Esophagus (tissue), 2 donors: ENCODE data around the gene TIMM13. TPM values are rescaled to one million over a fixed set of nuclear protein-coding genes. Genes with fewer than 3 reads are reported as not detected.
A peak's percentile ranks its signal among the peaks of the same experiment; 100 is the strongest.

Source experiments
- H3K27ac ChIP-seq, 2 donors: one replicate each; pipeline ENCODE4 v1.5.1; 2013; ENCODE audit warnings: low read depth in 2 of 2, mild to moderate bottlenecking in 2 of 2, inconsistent platforms in 1 of 2, low read length in 1 of 2, moderate library complexity in 1 of 2
- H3K27me3 ChIP-seq, 2 donors: one replicate each; pipeline ENCODE4 v1.6.1; 2013; ENCODE audit warnings: low read length in 2 of 2, control low read depth in 1 of 2, mild to moderate bottlenecking in 1 of 2; ENCODE audit not compliant: insufficient read depth in 2 of 2, control insufficient read depth in 1 of 2
- H3K36me3 ChIP-seq, 2 donors: one replicate each; pipeline ENCODE4 v1.6.1; 2013; ENCODE audit warnings: low read length in 1 of 2; ENCODE audit not compliant: control insufficient read depth in 2 of 2, insufficient read depth in 2 of 2
- H3K4me1 ChIP-seq, 2 donors: one replicate each; pipeline ENCODE4 v1.6.1; 2013; ENCODE audit warnings: low read length in 1 of 2; ENCODE audit not compliant: control insufficient read depth in 2 of 2, insufficient read depth in 2 of 2
- H3K4me3 ChIP-seq, 2 donors: one replicate each; pipeline ENCODE4 v1.5.1; 2013; ENCODE audit warnings: low read length in 2 of 2, mild to moderate bottlenecking in 2 of 2, low read depth in 1 of 2, moderate library complexity in 1 of 2
- H3K9me3 ChIP-seq, 2 donors: one replicate each; pipeline ENCODE4 v1.6.1; 2013; ENCODE audit warnings: mild to moderate bottlenecking in 2 of 2, low read depth in 1 of 2, low read length in 1 of 2, moderate library complexity in 1 of 2; ENCODE audit not compliant: control insufficient read depth in 2 of 2, insufficient read depth in 1 of 2
- WGBS, 2 donors: extraction: QIAGEN DNeasy Blood & Tissue Kit; methylation state at CpG; one replicate each; pipeline ENCODE4 v1.1.7; 2013; 5-methylcytosine and 5-hydroxymethylcytosine counted together
- polyA plus RNA-seq, 2 donors: library from polyadenylated mRNA; stranded (reverse); fragments of 200-250 nt; gene quantifications; one replicate each; pipeline ENCODE4 v1.2.3, GENCODE V29; 2013
- donor health status: healthy with polysubstance abuse.
- donor health status: Bipolar disorder and iron deficiency.

Gene TIMM13
- polyA plus RNA-seq, 2 donors, result 52.0 to 86.8 TPM

GRCh38 chr19:2454962-2455850 is 27.8 kb upstream of the TIMM13 start:
- WGBS, 2 donors, result 63 to 67% methylated on average over 14 of the region's 14 CpGs
- H3K36me3 ChIP-seq, result no peaks in the 10 kb centered on the region
- H3K9me3 ChIP-seq, result no peaks in the 10 kb centered on the region
- peak overlapping the region; percentile 89 to 95 for H3K4me3 ChIP-seq
- H3K4me1 ChIP-seq, result peaks cover 0 to 7% of the 10 kb centered on the region in 2 donors
- no peak overlapping the region for H3K27ac ChIP-seq
- no peaks in the 10 kb centered on the region for H3K27me3 ChIP-seq

- WGBS, 2 donors, result 90 to 91% methylated on average over 16 to 19 of the region's 19 CpGs
- H3K4me1 ChIP-seq, result peaks cover 0 to 7% of the 10 kb centered on the region in 2 donors
- H3K27ac ChIP-seq, result no peak overlapping the region
- H3K36me3 ChIP-seq, result no peaks in the 10 kb centered on the region
- H3K4me3 ChIP-seq, result no peak overlapping the region
- H3K9me3 ChIP-seq, result no peaks in the 10 kb centered on the region
- H3K27me3 ChIP-seq, result no peaks in the 10 kb centered on the region
Observed at GRCh38 chr19:2454199-2454961, 27.0 kb upstream of the TIMM13 start.

GRCh38 chr19:2453431-2454025 is 26.1 kb upstream of the TIMM13 start:
- H3K4me1 ChIP-seq, result peaks cover 0 to 7% of the 10 kb centered on the region in 2 donors
- H3K4me3 ChIP-seq, result no peak overlapping the region
- no peaks in the 10 kb centered on the region for H3K27me3 ChIP-seq
- H3K36me3 ChIP-seq, result no peaks in the 10 kb centered on the region
- H3K27ac ChIP-seq, result no peak overlapping the region
- H3K9me3 ChIP-seq, result no peaks in the 10 kb centered on the region
- 92 to 94% methylated on average over 19 of the region's 19 CpGs for WGBS, 2 donors

DNA sequence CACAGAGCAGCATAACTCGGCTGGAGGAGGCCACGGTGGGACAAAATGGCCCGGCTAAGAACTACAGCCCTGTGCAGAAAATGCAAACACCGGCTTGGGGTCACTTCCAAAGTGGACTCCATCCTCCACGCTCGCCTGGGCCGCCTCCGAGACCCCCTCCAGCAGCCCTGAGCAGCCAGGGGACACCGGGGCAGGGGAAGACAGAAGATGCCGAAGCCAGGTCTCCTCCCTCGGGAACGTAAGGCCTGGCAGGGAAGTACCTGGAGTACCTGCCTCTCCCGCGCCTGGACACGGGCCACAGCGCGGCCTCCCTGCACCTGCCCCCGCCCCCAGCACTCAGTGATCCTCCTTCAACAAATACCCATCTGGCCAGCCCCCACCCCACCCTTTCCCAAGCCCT is 24.4 kb upstream of the TIMM13 start:
- H3K27ac ChIP-seq, result no peak overlapping the region
- H3K9me3 ChIP-seq, result no peaks in the 10 kb centered on the region
- no peaks in the 10 kb centered on the region for H3K36me3 ChIP-seq
- no peak overlapping the region for H3K4me3 ChIP-seq
- peaks cover 0 to 7% of the 10 kb centered on the region in 2 donors for H3K4me1 ChIP-seq
- WGBS, 2 donors, result 91 to 96% methylated on average over 17 to 18 of the region's 18 CpGs
- no peaks in the 10 kb centered on the region for H3K27me3 ChIP-seq

GRCh38 chr19:2451138-2451537 is 23.8 kb upstream of the TIMM13 start:
- WGBS, 2 donors, result 93 to 94% methylated on average over 7 of the region's 7 CpGs
- H3K27ac ChIP-seq, result no peak overlapping the region
- peaks cover 0 to 2% of the 10 kb centered on the region in 2 donors for H3K36me3 ChIP-seq
- no peaks in the 10 kb centered on the region for H3K27me3 ChIP-seq
- H3K9me3 ChIP-seq, result no peaks in the 10 kb centered on the region
- no peak overlapping the region for H3K4me3 ChIP-seq
- peaks cover 0 to 7% of the 10 kb centered on the region in 2 donors for H3K4me1 ChIP-seq

DNA sequence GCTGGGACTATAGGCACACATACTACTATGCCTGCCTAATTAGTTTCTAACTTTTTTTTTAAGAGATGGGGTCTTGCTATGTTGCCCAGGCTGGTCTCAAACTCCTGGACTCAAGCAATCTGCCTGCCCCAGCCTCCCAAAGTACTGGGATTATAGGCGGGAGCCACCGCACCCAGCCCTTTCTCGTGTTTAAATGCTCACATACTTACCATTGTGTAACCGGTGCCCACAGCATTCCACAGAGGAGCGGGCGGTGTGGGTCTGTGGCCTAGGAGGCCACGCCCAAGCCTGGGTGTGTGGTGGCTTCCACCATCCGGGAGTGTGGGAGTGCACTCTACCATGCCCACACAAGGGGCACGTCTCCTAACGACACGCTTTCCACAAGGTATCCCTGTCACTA is 21.6 kb upstream of the TIMM13 start:
- H3K27ac ChIP-seq, result no peak overlapping the region
- no peaks in the 10 kb centered on the region for H3K27me3 ChIP-seq
- peaks cover 0 to 6% of the 10 kb centered on the region in 2 donors for H3K36me3 ChIP-seq
- no peaks in the 10 kb centered on the region for H3K4me1 ChIP-seq
- WGBS, 2 donors, result 90 to 92% methylated on average over 11 of the region's 11 CpGs
- H3K4me3 ChIP-seq, result no peak overlapping the region
- no peaks in the 10 kb centered on the region for H3K9me3 ChIP-seq

DNA sequence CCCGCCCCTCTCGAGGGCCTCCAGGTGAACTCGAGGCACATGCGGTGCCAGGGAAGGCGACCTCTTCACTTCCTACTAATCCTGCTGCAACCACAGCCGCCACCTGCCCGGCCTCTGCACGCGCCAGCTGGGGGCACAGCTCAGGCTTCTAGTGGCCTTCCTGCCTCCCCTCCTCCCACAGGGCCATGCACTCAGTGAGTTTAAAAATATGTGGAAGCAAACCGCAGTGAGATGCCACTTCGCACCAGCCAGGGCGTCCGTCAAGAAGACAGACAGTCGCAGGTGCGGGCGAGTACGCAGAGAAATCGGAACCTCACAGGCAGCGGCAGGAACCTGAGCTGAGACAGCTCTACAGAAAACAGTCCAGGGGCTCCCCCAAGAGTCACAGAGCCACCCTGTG is 19.0 kb upstream of the TIMM13 start:
- peaks cover 7 to 19% of the 10 kb centered on the region in 2 donors for H3K36me3 ChIP-seq
- H3K4me1 ChIP-seq, result no peaks in the 10 kb centered on the region
- H3K27me3 ChIP-seq, result no peaks in the 10 kb centered on the region
- 77 to 83% methylated on average over 14 to 19 of the region's 19 CpGs for WGBS, 2 donors
- no peak overlapping the region for H3K4me3 ChIP-seq
- no peak overlapping the region for H3K27ac ChIP-seq
- H3K9me3 ChIP-seq, result no peaks in the 10 kb centered on the region

GRCh38 chr19:2444251-2445002 is 17.0 kb upstream of the TIMM13 start:
- Histone ChIP-seq H3K4me3 (no peak overlapping the region), H3K36me3 (peaks cover 9 to 23% of the 10 kb centered on the region in 2 donors)
- WGBS, 2 donors, result 92 to 95% methylated on average over 34 of the region's 34 CpGs

GRCh38 chr19:2443785-2444182 is 16.4 kb upstream of the TIMM13 start:
- Histone ChIP-seq H3K36me3 (peaks cover 9 to 27% of the 10 kb centered on the region in 2 donors), H3K4me1 (no peaks in the 10 kb centered on the region), H3K27me3 (no peaks in the 10 kb centered on the region), H3K9me3 (no peaks in the 10 kb centered on the region), H3K27ac (no peak overlapping the region), H3K4me3 (no peak overlapping the region)
- 90 to 93% methylated on average over 17 of the region's 17 CpGs for WGBS, 2 donors

More at GRCh38 chr19:2444251-2445002, 17.0 kb upstream of the TIMM13 start:
- Histone ChIP-seq H3K27ac (no peak overlapping the region), H3K27me3 (no peaks in the 10 kb centered on the region), H3K4me1 (no peaks in the 10 kb centered on the region), H3K9me3 (no peaks in the 10 kb centered on the region)
